ES-I3 (cell line): Measurements from ENCODE around the gene TUBB4A.
A peak's percentile ranks its signal among the peaks of the same experiment; 100 is the strongest.

Source experiments
- H3K36me3 ChIP-seq: 2 replicates; pipeline ENCODE4 v1.6.1; 2013; ENCODE audit warnings: mild to moderate bottlenecking, low read length, control low read depth, moderate library complexity; ENCODE audit not compliant: insufficient read depth
- H3K4me1 ChIP-seq: 2 replicates; pipeline ENCODE4 v1.6.1; 2013; ENCODE audit warnings: mild to moderate bottlenecking, control low read depth, low read length; ENCODE audit not compliant: insufficient read depth
- H3K9ac ChIP-seq: 2 replicates; pipeline ENCODE4 v1.6.1; 2013; ENCODE audit warnings: low read depth, mild to moderate bottlenecking, low read length, moderate library complexity
- H3K9me3 ChIP-seq: 2 replicates; pipeline ENCODE4 v1.6.1; 2013; ENCODE audit warnings: mild to moderate bottlenecking, low read length, moderate library complexity; ENCODE audit not compliant: control insufficient read depth, insufficient read depth

The TUBB4A gene

DNA sequence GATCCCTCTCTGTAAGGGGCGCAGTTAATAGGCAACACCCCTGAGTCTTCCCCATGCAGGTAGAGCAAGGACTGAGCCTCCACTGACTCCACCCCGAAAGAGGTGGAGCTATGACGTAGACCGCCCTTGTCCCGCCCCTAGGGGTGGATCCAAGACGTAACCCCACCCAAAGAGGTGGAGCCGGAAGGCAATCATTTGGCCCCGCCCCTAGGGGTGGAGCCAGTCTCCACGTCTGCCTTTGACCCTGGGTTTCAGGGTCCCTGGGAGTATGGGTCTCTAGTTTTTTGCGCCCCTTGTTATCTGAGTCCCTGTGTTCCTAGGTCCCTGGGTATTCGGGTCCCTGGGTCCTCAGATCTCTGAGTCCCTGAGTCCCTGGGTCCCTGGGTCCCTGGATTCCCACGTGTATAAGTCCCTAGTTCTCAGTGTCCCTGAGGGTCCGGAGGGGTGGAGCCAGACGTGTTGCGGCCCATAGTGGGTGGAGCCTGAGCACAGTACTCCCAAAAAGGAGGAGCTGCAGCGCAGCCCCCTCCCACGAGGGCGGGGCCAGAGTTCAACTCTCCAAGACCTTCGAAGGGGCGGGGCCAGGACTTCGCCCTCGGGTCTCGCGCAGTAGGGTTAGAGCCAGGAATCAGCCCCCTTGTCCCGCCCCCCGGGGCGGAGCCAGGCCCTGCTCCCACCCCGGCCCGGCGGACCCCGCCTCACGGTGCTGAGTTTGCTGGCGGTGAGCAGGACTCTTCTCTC, 25.8 kb downstream of the TUBB4A start:
- no peaks in the 10 kb centered on the region for H3K9me3 ChIP-seq
- no peaks in the 10 kb centered on the region for H3K36me3 ChIP-seq
- peaks cover 3% of the 10 kb centered on the region; the same call in 1 of the 2 replicates for H3K4me1 ChIP-seq
- H3K9ac ChIP-seq = peak overlapping the region; percentile 64

GRCh38 chr19:6475321-6476108, 26.6 kb downstream of the TUBB4A start:
- Histone ChIP-seq H3K4me1 (no peaks in the 10 kb centered on the region; the same call in 1 of the 2 replicates), H3K9ac (peak overlapping the region; percentile 64; the same call in 1 of the 2 replicates), H3K9me3 (no peaks in the 10 kb centered on the region), H3K36me3 (no peaks in the 10 kb centered on the region)

GRCh38 chr19:6473647-6474046, 28.5 kb downstream of the TUBB4A start:
- no peaks in the 10 kb centered on the region for H3K9me3 ChIP-seq
- H3K9ac ChIP-seq = no peak overlapping the region
- H3K4me1 ChIP-seq = no peaks in the 10 kb centered on the region; the same call in 1 of the 2 replicates
- no peaks in the 10 kb centered on the region for H3K36me3 ChIP-seq

- H3K36me3 ChIP-seq = no peaks in the 10 kb centered on the region
These were observed 29.4 kb downstream of the TUBB4A start for GRCh38 chr19:6472713-6473112.

DNA sequence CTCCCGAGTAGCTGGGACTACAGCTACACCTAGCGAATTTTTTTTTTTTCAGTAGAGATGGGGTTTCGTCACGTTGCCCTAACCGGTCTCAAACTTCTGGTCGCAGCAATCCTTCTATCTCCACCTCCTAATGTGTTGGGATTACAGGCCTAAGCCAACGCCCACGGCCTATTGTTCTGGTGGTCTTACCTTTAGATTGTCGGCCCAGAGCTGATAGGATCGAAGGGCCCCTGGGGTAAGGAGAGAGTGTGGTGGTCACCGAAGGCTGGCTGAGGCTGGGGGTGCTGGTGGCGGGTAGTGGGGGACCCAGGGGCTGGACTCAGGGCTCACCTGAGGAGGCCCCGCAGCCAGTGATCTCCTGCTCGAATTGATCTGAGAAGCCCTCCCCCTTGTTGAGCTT, 31.0 kb downstream of the TUBB4A start:
- Histone ChIP-seq H3K9me3 (no peaks in the 10 kb centered on the region), H3K36me3 (no peaks in the 10 kb centered on the region), H3K4me1 (no peaks in the 10 kb centered on the region; the same call in 1 of the 2 replicates), H3K9ac (no peak overlapping the region)

More at GRCh38 chr19:6472713-6473112, 29.4 kb downstream of the TUBB4A start:
- H3K4me1 ChIP-seq = no peaks in the 10 kb centered on the region; the same call in 1 of the 2 replicates
- H3K9me3 ChIP-seq = no peaks in the 10 kb centered on the region
- no peak overlapping the region for H3K9ac ChIP-seq

- Histone ChIP-seq H3K9ac (no peak overlapping the region), H3K36me3 (no peaks in the 10 kb centered on the region), H3K4me1 (peaks cover 3% of the 10 kb centered on the region; the same call in 1 of the 2 replicates), H3K9me3 (no peaks in the 10 kb centered on the region)
These were observed 31.9 kb downstream of the TUBB4A start for GRCh38 chr19:6470173-6470572.

GRCh38 chr19:6467384-6467783, 34.7 kb downstream of the TUBB4A start:
- Histone ChIP-seq H3K4me1 (peaks cover 5% of the 10 kb centered on the region; the same call in 1 of the 2 replicates), H3K9me3 (no peaks in the 10 kb centered on the region), H3K9ac (no peak overlapping the region), H3K36me3 (no peaks in the 10 kb centered on the region)

GRCh38 chr19:6466526-6467248, 35.4 kb downstream of the TUBB4A start:
- Histone ChIP-seq H3K9ac (no peak overlapping the region), H3K9me3 (no peaks in the 10 kb centered on the region), H3K4me1 (peaks cover 5% of the 10 kb centered on the region; the same call in 1 of the 2 replicates), H3K36me3 (no peaks in the 10 kb centered on the region)

DNA sequence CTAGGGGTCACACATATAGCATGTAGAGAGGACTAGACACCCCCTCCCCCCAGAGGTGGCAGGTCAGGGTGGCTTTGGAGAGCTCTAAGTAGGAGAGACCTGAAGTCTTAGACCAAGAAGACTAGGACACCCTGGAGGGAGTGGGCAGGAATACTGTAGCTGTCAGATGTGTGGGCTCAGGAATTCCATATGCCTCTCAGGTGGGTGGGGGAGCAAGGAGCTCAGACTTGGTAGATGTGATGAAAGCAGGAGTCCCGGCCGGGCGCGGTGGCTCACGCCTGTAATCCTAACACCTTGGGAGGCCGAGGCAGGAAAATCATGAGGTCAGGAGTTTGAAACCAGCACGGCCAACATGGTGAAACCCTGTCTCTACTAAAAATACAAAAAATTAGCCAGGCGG, 36.4 kb downstream of the TUBB4A start:
- Histone ChIP-seq H3K9ac (no peak overlapping the region), H3K4me1 (peaks cover 5% of the 10 kb centered on the region; the same call in 1 of the 2 replicates), H3K9me3 (no peaks in the 10 kb centered on the region), H3K36me3 (no peaks in the 10 kb centered on the region)

- peak overlapping the region; percentile 82 for H3K9ac ChIP-seq
- no peaks in the 10 kb centered on the region for H3K36me3 ChIP-seq
- H3K9me3 ChIP-seq = no peaks in the 10 kb centered on the region
- peaks cover 5% of the 10 kb centered on the region; the same call in 1 of the 2 replicates for H3K4me1 ChIP-seq
These were observed 37.1 kb downstream of the TUBB4A start for GRCh38 chr19:6465006-6465405.

GRCh38 chr19:6464070-6464873, 37.8 kb downstream of the TUBB4A start, which contains the start of gene CRB3:
CRB3 (plus strand) TSS chr19:6464271; CDS start chr19:6464702, 431 bp downstream.
- no peaks in the 10 kb centered on the region for H3K9me3 ChIP-seq
- H3K4me1 ChIP-seq = peaks cover 5% of the 10 kb centered on the region; the same call in 1 of the 2 replicates
- H3K36me3 ChIP-seq = no peaks in the 10 kb centered on the region
- peak within 1 kb of the TSS; percentile 82 for H3K9ac ChIP-seq

DNA sequence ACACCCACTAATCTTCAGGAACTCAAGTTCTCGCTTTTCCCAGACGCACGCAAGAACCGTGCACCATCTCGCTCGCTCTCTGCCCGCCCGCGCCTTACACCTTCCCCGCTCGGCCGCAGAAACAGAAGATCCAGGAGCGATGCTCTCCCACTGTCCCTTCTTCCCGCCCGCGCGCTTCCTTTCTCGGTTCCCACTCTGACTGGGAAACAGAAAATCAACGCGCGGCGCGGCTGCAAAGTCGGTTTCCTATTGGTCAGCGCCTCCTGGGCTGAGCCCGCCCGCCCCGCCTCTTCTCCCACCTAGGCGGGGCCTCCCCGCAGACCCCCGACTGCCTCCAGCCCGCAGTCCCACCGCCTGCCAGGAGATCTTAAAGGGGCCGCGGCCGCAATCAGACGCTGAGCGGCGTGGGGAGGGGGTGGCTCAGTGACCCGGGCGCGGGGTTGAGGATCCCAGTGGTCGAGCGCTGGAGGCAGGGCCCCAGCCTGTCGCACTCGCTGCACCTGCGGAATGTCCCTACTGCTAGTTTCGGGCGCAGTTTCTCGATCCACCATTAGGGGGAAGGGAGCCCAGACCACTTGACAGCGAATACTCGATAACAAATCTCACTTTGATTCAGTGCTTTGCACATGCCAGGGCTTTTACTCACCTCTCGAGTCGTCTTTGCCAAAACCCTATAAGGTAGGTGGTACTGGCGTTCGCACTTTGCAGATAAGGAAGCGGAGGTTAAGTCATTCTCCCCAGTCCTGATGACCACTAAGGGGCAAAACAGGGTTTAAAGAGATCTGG, 41.8 kb downstream of the TUBB4A start:
- H3K9ac ChIP-seq = peak overlapping the region; percentile 79
- H3K4me1 ChIP-seq = peaks cover 13% of the 10 kb centered on the region; the same call in 1 of the 2 replicates
- no peaks in the 10 kb centered on the region for H3K9me3 ChIP-seq
- no peaks in the 10 kb centered on the region for H3K36me3 ChIP-seq
